Ectodermal cell (in vitro differentiated cells): ENCODE measurements around the gene ZNF672.

Experiments
- H3K27ac ChIP-seq: 2 replicates; pipeline ENCODE4 v1.7.0; 2013; ENCODE audit warnings: mild to moderate bottlenecking, low read depth, low read length; ENCODE audit not compliant: insufficient read depth, poor library complexity, severe bottlenecking
- H3K27me3 ChIP-seq: 2 replicates; pipeline ENCODE4 v1.7.0; 2013; ENCODE audit warnings: mild to moderate bottlenecking, low read length; ENCODE audit not compliant: insufficient read depth, control insufficient read depth, poor library complexity, severe bottlenecking
- H3K36me3 ChIP-seq: one replicate; pipeline ENCODE4 v1.7.0; 2013; ENCODE audit warnings: low read length; ENCODE audit not compliant: control insufficient read depth, insufficient read depth
- H3K4me1 ChIP-seq: one replicate; pipeline ENCODE4 v1.7.0; 2013; ENCODE audit warnings: low read length; ENCODE audit not compliant: control insufficient read depth, insufficient read depth
- H3K4me3 ChIP-seq: 2 replicates; pipeline ENCODE4 v1.7.0; 2013; ENCODE audit warnings: low read depth, low read length, control low read depth; ENCODE audit not compliant: insufficient read depth
- H3K9me3 ChIP-seq: 2 replicates; pipeline ENCODE4 v1.7.0; 2013; ENCODE audit warnings: mild to moderate bottlenecking, low read length, moderate library complexity; ENCODE audit not compliant: control insufficient read depth
- WGBS, 2 experiments: methylation state at CpG; one replicate each; pipeline ENCODE4 v1.1.7; 2013; ENCODE audit warnings: missing lambda C conversion rate in 2 of 2; 5-methylcytosine and 5-hydroxymethylcytosine counted together

ZNF672 gene

DNA sequence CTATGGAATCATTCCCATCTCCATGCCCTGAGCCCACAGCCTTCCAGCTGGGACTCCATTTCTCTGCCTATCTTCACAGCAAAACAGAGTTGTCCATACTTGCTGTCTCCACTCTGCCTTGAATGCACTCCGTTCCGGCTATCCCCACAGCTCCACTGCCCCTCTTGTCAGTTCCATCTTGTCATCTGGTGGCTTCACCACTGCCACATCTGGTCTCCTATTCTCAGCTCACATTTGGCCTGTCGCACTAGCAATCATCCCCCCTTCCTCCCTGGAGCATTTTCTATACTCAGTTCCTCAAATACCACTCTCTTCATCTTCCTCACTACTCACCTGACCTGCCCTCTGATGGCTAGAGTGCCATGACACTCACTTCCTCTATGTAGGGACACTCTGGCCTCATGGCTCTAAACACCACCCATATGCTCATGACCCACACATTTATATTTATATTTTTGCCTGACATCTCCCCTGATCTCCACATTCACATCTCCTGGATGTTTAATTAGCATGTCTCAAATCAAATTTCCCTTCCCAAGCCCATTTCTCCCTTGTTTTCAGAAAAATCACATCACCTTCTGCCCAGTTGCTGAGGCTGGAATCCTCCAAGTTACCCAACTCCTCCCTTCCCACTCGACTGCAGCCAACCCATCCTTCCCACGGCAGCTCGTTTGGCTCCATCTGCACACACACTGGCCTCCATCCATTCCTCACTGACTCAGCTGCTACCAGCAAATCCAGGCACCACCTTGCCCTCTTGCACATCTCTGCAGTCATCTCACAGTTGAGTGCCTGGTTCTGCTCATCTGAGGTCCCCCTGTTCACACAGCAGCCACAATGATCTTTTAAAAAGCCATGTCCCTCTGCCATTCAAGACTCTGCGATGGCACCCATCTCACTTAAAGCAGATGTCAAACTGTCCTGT lies 14.7 kb downstream of the ZNF672 start:
- WGBS, 2 experiments = 92 to 97% methylated on average over 7 of the region's 7 CpGs
- Histone ChIP-seq H3K9me3 (no peaks in the 10 kb centered on the region), H3K4me3 (no peak overlapping the region), H3K4me1 (peaks cover 7% of the 10 kb centered on the region), H3K27ac (no peak overlapping the region), H3K27me3 (no peaks in the 10 kb centered on the region), H3K36me3 (peaks cover 16% of the 10 kb centered on the region)

DNA sequence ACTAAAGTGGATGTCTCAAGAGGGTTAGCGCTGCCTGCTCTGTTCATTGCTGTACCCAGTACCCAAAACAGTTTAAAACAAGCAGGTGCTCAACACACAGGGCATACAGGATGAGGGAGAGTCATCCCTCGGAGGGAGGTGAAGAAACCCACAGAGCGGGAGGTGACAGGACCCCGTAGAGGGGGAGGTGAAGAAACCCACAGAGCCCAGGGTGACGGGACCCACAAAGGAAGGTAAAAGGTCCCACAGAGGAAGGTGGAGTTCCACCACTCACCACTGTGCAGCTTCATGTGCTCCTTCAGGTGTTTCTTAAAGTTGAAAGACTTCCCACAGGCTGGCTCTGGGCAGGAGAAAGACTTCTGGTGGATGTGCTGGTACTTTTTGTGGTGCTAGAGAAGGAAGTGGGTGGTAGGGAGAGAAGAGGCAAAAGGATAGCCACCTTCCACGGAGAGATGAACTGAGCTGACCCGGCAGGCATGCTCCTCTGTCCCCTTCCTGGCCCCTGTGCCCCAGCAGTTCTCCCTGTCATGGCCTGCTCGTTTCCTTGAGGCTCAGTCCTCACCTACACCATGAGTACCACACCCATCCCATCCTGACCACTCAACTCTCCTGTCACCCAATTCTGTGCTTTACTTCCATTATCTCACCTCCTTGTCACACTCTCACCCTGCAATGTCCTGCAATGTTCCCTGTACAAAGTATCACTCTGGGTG lies 15.8 kb downstream of the ZNF672 start:
- H3K9me3 ChIP-seq = no peaks in the 10 kb centered on the region
- 94% methylated on average over 8 of the region's 8 CpGs for WGBS, 2 experiments
- H3K4me3 ChIP-seq = no peak overlapping the region
- H3K27ac ChIP-seq = no peak overlapping the region
- H3K27me3 ChIP-seq = no peaks in the 10 kb centered on the region
- H3K4me1 ChIP-seq = peaks cover 8% of the 10 kb centered on the region
- H3K36me3 ChIP-seq = peaks cover 5% of the 10 kb centered on the region

DNA sequence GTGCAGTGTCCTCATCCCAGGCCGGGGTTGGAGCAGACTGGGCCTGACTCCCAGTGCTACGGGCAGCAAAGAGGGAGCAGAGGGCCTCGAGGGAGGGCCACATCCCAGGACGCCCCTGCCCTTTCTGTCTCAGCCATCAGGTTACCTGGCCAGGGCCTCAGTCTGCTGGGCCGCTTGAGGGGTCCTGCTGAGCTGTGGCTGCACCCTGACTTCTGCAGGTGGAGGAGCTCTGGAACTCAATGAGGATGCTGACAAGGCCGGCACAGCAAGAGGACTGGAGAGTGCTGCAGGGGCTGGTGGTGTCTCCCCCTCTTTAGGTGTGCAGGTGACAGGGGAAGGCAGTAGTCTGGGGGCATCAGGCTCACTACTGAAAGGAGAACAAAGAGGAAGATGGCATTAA lies 17.6 kb downstream of the ZNF672 start:
- Histone ChIP-seq H3K9me3 (no peaks in the 10 kb centered on the region), H3K4me1 (peaks cover 8% of the 10 kb centered on the region), H3K36me3 (no peaks in the 10 kb centered on the region), H3K27me3 (peaks cover 9% of the 10 kb centered on the region), H3K27ac (no peak overlapping the region), H3K4me3 (no peak overlapping the region)
- WGBS, 2 experiments = 92 to 95% methylated on average over 6 of the region's 6 CpGs

DNA sequence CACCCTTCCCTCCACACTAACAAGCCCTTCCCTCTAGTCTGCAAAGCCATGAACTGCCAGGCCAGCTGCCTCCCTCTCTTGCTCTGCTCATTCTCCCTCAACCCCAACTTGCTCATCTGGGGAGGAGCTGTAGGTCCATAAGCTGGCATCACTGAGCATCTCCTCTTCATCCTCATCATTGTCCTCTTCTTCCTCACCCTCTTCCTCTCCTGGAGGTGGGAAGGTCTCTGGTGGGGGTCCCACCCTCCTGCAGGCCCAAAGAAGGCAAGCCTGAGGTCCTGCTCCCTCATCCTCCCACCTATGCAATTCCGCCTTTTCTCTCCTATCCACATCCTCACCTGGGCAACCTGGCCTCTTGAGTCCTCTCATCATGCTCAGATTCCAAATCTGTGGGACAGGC lies 18.2 kb downstream of the ZNF672 start:
- peaks cover 15% of the 10 kb centered on the region for H3K27me3 ChIP-seq
- H3K36me3 ChIP-seq = no peaks in the 10 kb centered on the region
- H3K9me3 ChIP-seq = no peaks in the 10 kb centered on the region
- WGBS, 2 experiments = 93 to 96% methylated on average over 1 of the region's 1 CpG
- H3K4me1 ChIP-seq = peaks cover 8% of the 10 kb centered on the region
- H3K27ac ChIP-seq = no peak overlapping the region
- no peak overlapping the region for H3K4me3 ChIP-seq

DNA sequence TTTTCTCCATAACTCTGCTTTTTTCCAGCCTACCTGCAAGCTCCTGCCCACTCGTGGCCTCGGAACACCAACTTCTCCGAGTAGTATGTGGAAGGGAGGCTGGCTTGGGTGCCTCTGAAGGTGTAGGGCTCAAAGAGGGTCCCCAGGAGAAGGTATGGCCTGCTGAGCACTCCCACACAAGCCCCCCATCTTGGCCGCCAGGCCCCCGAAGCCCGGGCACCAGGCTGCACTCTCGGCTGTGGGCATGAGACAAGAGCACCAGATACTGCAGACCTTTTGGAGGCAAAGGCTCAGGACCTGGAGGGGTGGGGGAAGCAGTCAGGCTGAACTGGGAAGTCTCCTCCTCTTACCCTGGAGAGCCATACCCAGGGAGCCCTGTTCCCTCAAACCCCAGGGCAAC lies 19.2 kb downstream of the ZNF672 start:
- peak overlapping the region; percentile 48 for H3K4me3 ChIP-seq
- no peaks in the 10 kb centered on the region for H3K36me3 ChIP-seq
- no peaks in the 10 kb centered on the region for H3K9me3 ChIP-seq
- 90 to 93% methylated on average over 7 of the region's 7 CpGs for WGBS, 2 experiments
- peaks cover 25% of the 10 kb centered on the region for H3K27me3 ChIP-seq
- peaks cover 8% of the 10 kb centered on the region for H3K4me1 ChIP-seq
- H3K27ac ChIP-seq = no peak overlapping the region

DNA sequence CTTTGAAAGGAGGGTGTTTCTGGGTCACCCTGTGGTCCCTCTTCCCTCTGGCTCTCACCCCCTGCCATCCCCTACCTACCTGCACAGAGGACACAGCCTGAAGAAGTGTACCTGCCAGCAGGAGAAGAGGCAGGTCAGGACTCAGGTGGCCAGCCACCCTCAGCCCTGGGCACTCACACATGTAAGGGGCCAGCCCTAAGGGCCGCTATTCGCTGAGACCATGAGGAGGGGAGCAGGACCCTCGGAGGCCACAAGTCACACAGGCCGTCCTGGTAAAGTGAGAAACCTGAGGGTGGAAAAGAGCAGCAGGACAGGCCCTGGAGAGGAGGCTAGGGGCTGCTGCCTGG lies 19.7 kb downstream of the ZNF672 start:
- H3K4me1 ChIP-seq = peaks cover 8% of the 10 kb centered on the region
- no peaks in the 10 kb centered on the region for H3K9me3 ChIP-seq
- H3K27ac ChIP-seq = no peak overlapping the region
- no peaks in the 10 kb centered on the region for H3K36me3 ChIP-seq
- peaks cover 30% of the 10 kb centered on the region for H3K27me3 ChIP-seq
- WGBS, 2 experiments = 16 to 22% methylated on average over 4 of the region's 4 CpGs
- H3K4me3 ChIP-seq = peak overlapping the region; percentile 48

DNA sequence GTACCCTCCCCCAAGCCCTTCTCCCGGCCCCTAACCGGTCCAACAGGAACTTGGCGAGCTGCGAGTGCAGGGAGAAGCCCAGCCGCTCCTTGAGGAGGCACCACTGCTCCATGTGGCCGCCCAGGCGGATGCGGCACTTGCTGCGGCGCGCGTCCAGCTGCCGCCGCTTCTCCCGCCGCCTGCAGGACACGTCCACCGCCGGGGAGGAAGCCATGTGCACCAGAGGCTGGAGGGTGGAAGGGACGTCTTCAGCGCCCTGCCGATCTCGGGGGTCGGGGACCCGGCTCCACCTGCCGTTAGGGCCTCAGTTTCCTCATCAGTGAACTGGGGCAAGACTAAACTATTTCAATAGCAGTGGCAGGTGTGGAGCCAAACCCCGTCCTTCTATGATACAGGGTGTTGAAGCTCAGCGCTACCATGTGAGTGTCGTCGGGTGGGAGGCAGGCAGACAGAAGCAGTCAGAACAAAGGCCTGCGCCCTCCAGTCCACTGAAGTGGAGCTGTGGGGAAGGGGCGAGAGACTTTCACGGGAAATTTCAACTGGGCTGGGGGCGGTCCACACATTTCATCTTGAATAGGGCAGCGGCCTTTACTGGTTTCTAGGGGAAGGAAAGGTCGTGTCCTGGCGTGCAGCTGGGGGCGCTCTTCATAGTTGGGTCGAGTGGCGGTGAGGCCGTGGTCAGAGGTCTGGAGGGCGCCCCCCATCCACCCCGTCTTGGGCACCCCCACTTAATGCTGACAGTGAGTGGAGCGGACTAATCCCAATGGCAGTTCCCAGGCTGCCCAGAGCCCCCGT lies 20.3 kb downstream of the ZNF672 start:
- WGBS, 2 experiments = 2% methylated on average over 45 of the region's 45 CpGs
- peak overlapping the region; percentile 17 for H3K27ac ChIP-seq
- H3K9me3 ChIP-seq = no peaks in the 10 kb centered on the region
- peak overlapping the region; percentile 48 for H3K4me3 ChIP-seq
- H3K27me3 ChIP-seq = peaks cover 36% of the 10 kb centered on the region
- no peaks in the 10 kb centered on the region for H3K36me3 ChIP-seq
- peaks cover 9% of the 10 kb centered on the region for H3K4me1 ChIP-seq

DNA sequence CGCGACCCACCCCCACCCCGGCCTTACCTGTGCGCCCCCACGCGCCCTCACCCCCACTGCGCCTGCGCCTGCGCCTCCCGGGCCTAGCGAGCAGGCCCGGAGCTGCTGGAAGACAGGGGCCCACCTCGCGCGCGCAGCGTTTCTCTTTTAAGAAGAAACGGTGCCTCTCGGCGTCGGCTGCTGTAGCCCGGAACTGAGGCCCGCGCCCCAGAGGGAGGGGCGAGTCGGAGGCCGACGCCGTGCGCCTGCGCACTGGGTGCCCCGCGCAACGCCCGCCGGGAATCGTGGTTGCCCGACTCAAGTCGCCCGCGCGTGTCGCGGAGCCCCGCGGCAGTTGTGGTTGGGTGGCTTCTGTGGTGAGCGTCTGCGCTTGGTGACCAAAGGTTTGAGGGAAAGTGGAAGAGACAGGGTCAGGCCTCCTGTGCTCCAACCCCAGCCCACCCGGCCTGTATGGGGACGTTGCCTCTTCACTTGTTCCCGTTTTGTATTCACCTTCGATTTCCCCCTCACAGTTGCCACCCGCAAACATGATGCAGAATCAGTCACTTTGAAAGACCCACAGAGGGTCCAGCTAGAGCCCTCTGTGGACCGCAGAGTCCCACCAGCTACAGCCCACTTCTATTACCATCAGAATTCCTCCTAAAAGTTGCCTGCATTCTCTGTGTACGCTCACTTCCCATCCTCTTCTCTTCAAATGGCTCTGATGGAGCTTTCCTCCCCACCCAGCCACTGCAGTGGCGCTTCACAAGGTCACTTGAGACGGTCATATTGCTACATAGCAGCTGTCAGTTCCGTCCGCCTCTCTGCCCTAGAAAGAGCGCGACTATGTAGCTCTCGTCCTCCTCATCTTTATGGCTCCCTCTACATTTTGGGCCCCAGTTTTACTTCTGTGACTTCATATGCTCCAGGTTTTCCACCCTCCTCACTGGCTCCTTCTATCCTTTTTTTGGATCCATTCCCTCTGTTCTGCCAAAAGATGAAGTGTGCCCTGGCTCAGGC lies 21.2 kb downstream of the ZNF672 start, which contains the start of gene ZNF692:
TSS of gene ZNF692 (minus strand) at position 195 of the 999 bp plus-strand sequence. CDS start 776 bp downstream, outside the sequence.
- H3K9me3 ChIP-seq = no peaks in the 10 kb centered on the region

DNA sequence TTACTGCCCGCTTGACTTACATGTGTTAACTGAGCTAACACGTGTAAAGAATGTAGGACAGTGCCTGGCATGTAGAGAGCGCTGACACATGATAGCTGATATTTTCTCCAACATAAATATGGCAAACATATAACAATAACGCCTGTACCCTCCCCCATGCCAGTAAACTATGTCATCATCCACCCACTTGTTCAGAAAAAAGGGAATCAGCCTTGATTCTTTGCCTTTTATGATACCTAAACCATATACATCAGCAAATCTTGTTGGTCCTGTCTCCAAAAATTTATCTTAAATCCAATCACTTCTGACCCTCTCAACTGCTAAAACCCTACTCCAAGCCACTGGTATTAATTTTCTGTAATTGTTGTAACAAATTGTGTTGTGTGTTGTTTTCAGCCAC lies 22.0 kb downstream of the ZNF672 start:
- Histone ChIP-seq H3K4me3 (no peak overlapping the region), H3K9me3 (no peaks in the 10 kb centered on the region), H3K4me1 (peaks cover 13% of the 10 kb centered on the region), H3K27me3 (peaks cover 53% of the 10 kb centered on the region), H3K36me3 (no peaks in the 10 kb centered on the region), H3K27ac (no peak overlapping the region)
- 89 to 90% methylated on average over 4 of the region's 4 CpGs for WGBS, 2 experiments

More for the DNA sequence above, 21.2 kb downstream of the ZNF672 start, which contains the start of gene ZNF692:
- Histone ChIP-seq H3K27me3 (peaks cover 45% of the 10 kb centered on the region), H3K4me3 (peak within 1 kb of the TSS; percentile 48), H3K36me3 (no peaks in the 10 kb centered on the region), H3K4me1 (peaks cover 13% of the 10 kb centered on the region), H3K27ac (peak within 1 kb of the TSS; percentile 17)
- 8% methylated on average over 62 of the region's 62 CpGs for WGBS, 2 experiments
